Measurements from ENCODE around the gene SHB.

The SHB gene

DNA sequence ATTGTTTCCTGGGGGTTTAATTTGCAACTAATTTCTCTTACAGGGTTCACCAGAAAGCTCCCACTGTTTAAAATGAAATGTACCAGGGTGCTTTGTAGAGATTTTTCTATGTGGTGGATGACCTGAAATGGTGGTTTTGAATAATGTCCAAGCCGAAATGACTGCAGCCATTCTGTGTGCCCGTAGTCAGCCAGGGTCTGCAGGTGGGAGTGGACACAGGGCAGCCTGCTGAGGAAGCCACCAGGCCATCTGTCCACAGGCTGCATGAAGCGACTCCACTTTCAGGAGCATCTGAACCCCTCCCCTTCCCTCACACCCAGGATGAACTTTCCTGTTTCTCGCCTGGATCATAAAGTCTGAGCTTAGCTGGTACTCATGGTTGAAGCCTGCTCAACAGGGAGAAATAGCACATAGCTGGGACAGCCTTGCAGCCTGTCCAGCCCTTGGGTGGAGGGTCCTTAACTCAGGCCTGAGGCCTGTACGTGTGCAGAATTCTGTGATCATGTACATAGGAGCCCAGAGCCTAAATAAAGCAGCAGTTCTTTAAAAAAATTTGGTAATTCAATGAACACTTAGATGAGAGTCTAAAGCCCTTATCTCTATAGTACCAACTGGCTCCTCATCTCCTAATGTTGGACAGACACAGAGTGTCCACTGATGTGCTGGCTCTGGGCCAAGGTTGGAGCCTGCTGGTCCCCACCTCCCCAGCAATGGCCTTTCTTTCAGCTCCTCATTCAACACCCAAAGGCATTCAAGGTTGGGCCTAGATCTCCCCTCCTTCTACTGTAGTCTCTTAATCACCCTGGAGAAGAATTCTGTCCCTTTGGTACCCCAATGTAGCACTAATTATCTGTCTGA is 72.8 kb downstream of the SHB start:
- TF ChIP-seq, protein P1, sequence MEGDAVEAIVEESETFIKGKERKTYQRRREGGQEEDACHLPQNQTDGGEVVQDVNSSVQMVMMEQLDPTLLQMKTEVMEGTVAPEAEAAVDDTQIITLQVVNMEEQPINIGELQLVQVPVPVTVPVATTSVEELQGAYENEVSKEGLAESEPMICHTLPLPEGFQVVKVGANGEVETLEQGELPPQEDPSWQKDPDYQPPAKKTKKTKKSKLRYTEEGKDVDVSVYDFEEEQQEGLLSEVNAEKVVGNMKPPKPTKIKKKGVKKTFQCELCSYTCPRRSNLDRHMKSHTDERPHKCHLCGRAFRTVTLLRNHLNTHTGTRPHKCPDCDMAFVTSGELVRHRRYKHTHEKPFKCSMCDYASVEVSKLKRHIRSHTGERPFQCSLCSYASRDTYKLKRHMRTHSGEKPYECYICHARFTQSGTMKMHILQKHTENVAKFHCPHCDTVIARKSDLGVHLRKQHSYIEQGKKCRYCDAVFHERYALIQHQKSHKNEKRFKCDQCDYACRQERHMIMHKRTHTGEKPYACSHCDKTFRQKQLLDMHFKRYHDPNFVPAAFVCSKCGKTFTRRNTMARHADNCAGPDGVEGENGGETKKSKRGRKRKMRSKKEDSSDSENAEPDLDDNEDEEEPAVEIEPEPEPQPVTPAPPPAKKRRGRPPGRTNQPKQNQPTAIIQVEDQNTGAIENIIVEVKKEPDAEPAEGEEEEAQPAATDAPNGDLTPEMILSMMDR (IDR thresholded peaks at IDR 0.05; ENCODE audit: low read depth, low read length, missing control alignments): no peak
- Histone ChIP-seq H3K27ac (no peak overlapping the region), H3K4me3 (ENCODE audit: low read depth, low read length) (no peak overlapping the region), H3K36me3 (replicated peaks) (peaks cover 7% of the 10 kb centered on the region), H3K27me3 (replicated peaks) (no peaks in the 10 kb centered on the region)
- DNase-seq: no peak
- in situ Hi-C loops (cut with HindIII; ENCODE audit: low pct_ligation_motif_present, low sequenced_read_pairs): no loop called here

DNA sequence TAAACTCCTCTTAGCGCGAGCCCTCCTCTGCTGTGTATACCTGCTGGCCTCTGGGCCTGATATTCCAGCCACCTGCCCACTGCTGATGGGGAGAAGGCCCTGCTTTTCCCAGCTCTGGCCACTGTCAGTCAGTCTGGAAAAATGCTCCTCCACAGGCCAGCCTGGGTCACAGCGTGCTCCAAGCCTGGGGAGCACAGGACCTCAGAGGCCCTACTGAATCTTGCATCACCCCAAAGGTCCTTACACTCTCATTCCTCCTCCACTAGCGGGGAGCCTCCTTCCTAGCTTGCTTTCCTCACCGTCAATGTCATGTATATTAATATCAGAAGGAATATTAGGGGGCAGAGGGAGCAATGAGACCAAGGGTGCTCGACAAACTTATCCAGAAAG is 73.7 kb downstream of the SHB start:
- DNase-seq: no peak
- no peaks in the 10 kb centered on the region for H3K27me3 ChIP-seq (replicated peaks)
- H3K27ac ChIP-seq: peak overlapping the region; percentile 74
- peaks cover 5% of the 10 kb centered on the region for H3K36me3 ChIP-seq (replicated peaks)
- in situ Hi-C loops (cut with HindIII; ENCODE audit: low pct_ligation_motif_present, low sequenced_read_pairs): no loop called here
- no peak overlapping the region for H3K4me3 ChIP-seq (ENCODE audit: low read depth, low read length)
- TF ChIP-seq, protein P1 (IDR thresholded peaks at IDR 0.05; ENCODE audit: low read depth, low read length, missing control alignments): no peak

DNA sequence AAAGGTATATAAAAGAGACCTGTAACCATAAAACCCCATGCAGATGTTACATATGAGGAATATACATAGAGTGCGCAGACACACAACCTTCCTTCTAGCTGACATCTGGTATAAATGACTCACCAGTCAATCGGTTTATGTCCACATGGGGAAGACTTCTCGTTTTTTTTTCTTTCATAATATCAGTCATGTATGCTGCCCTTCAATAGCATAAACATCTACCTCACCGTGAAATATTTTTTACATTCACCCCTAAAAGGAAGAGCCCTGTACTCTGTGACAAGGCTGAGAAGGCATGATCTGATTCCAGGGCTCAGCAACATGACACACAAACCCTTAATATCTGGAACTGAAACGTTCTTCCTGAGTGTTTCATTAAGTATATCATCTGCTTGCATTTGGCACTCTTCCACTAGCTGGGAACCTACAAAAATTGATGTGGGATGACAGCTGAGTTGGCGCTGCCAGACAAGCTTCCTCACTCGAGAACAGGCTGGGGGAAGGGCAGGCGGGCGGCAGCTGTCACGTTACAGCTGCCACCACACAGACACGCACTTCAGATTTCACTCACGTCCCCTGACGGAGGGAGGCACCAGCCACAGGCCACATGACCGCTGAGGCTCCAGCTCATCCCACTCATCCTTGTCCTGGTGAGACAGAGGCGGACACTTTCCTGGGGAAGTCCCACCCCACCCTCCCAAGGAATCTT is 74.2 kb downstream of the SHB start:
- Histone ChIP-seq H3K4me3 (ENCODE audit: low read depth, low read length) (peak overlapping the region; percentile 16), H3K36me3 (replicated peaks) (peaks cover 3% of the 10 kb centered on the region), H3K27me3 (replicated peaks) (no peaks in the 10 kb centered on the region), H3K27ac (peak overlapping the region; percentile 74)
- in situ Hi-C loops (cut with HindIII; ENCODE audit: low pct_ligation_motif_present, low sequenced_read_pairs): no loop called here
- TF ChIP-seq, protein P1 (IDR thresholded peaks at IDR 0.05; ENCODE audit: low read depth, low read length, missing control alignments): no peak
- peak; percentile 73 for DNase-seq

DNA sequence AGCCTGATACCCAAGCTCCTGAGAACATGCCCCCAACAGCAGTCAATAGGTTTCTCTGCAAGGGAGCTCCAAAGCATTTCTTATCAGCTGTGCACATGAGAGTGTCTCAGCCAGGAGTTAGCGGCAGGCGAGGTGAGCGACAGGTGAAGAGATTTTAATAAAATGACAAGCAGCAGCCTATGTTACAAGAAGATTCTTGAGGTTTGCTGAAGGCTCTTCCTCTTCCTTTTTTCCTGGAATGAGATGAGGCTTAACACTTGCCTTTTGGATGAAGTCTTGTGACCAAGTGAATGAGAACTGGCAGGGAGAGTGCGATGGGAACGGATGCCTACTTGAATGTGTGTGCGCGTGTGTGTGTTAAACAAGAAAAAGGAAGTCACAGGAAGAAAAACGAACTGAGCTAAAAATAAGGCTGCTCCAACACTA is 76.1 kb downstream of the SHB start:
- in situ Hi-C loops (cut with HindIII; ENCODE audit: low pct_ligation_motif_present, low sequenced_read_pairs): no loop called here
- H3K36me3 ChIP-seq (replicated peaks): peaks cover 3% of the 10 kb centered on the region
- no peak overlapping the region for H3K27ac ChIP-seq
- H3K4me3 ChIP-seq (ENCODE audit: low read depth, low read length): no peak overlapping the region
- TF ChIP-seq, protein P1 (IDR thresholded peaks at IDR 0.05; ENCODE audit: low read depth, low read length, missing control alignments): no peak
- no peak for DNase-seq
- H3K27me3 ChIP-seq (replicated peaks): no peaks in the 10 kb centered on the region

DNA sequence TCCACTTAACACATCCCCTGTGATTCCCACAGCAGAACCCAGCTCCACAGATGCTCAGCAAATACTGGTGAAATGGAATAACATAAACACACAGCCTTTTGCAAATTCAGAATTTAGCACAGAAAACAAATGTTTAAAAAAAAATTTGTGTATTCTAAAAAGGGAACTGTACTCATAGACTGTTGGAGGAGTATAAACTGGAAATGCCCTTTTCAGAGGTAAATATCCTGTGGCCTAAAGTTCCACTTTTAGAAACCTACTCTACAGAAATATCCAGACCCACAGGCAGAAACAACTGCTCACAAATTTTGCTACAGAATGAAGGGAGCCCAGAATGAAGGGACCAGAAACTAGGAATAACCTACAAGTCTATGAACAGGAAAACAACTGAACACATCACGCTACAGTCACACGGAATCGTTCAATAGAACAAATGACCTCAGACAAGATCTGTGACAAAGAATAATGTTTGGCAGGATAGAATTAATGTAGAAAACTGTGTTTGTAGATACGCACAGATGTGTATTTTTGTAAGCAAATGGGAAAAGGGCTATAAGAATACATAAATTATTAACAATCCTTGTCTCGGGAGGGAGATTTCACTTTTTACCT is 78.5 kb downstream of the SHB start:
- no peak for DNase-seq
- H3K27me3 ChIP-seq (replicated peaks): no peaks in the 10 kb centered on the region
- H3K36me3 ChIP-seq (replicated peaks): peaks cover 3% of the 10 kb centered on the region
- H3K4me3 ChIP-seq (ENCODE audit: low read depth, low read length): no peak overlapping the region
- in situ Hi-C loops (cut with HindIII; ENCODE audit: low pct_ligation_motif_present, low sequenced_read_pairs): no loop called here
- TF ChIP-seq, protein P1 (IDR thresholded peaks at IDR 0.05; ENCODE audit: low read depth, low read length, missing control alignments): no peak
- H3K27ac ChIP-seq: no peak overlapping the region
